Measurements from ENCODE around the gene HMGB4. TPM values are rescaled to one million over a fixed set of nuclear protein-coding genes. Genes with fewer than 3 reads are reported as not detected.

HMGB4 gene
- total RNA-seq, 1 experiment from 2014 or later, result not detected

GRCh38 chr1:33848205-33848937 is 15.5 kb upstream of the HMGB4 start:
- POLR2A ChIA-PET, result no interaction called here
- Mint-ChIP-seq H3K27ac (ENCODE audit: low read depth, unreplicated experiment) (no peak overlapping the region), H3K27me3 (ENCODE audit: insufficient read depth, unreplicated experiment) (no peaks in the 10 kb centered on the region), H3K4me1 (ENCODE audit: insufficient read depth, unreplicated experiment) (no peaks in the 10 kb centered on the region), H3K9me3 (ENCODE audit: unreplicated experiment) (peaks cover 8% of the 10 kb centered on the region), H3K4me3 (ENCODE audit: unreplicated experiment) (no peak overlapping the region), H3K36me3 (ENCODE audit: insufficient read depth, unreplicated experiment) (no peaks in the 10 kb centered on the region)
- no peak for TF ChIP-seq CTCF (IDR thresholded peaks at IDR 0.05; ENCODE audit: unreplicated experiment)
- DNase-seq (ENCODE audit: unreplicated experiment), result no peak
- intact Hi-C loops (cut with micrococcal nuclease), result no loop called here
- BruUV-seq (replicated peaks), result no TSS peak
- CTCF ChIA-PET, result interaction anchor here (0.6 kb wide), 1 partner anchor 879 kb away, joined by 3 read pairs; no protein-coding TSS in a partner anchor

GRCh38 chr1:33849211-33849610 is 14.7 kb upstream of the HMGB4 start:
- Mint-ChIP-seq H3K27ac (ENCODE audit: low read depth, unreplicated experiment) (no peak overlapping the region), H3K4me1 (ENCODE audit: insufficient read depth, unreplicated experiment) (no peaks in the 10 kb centered on the region), H3K9me3 (ENCODE audit: unreplicated experiment) (peaks cover 8% of the 10 kb centered on the region), H3K27me3 (ENCODE audit: insufficient read depth, unreplicated experiment) (no peaks in the 10 kb centered on the region), H3K4me3 (ENCODE audit: unreplicated experiment) (no peak overlapping the region), H3K36me3 (ENCODE audit: insufficient read depth, unreplicated experiment) (no peaks in the 10 kb centered on the region)
- ChIA-PET POLR2A (no interaction called here), CTCF (interaction anchor here (0.7 kb wide), 1 partner anchor 57 kb away, joined by 3 read pairs; no protein-coding TSS in a partner anchor)
- no peak for TF ChIP-seq CTCF (IDR thresholded peaks at IDR 0.05; ENCODE audit: unreplicated experiment)
- no peak for DNase-seq (ENCODE audit: unreplicated experiment)
- intact Hi-C loops (cut with micrococcal nuclease), result no loop called here
- no TSS peak for BruUV-seq (replicated peaks)

GRCh38 chr1:33850481-33850880 is 13.4 kb upstream of the HMGB4 start:
- H3K27ac Mint-ChIP-seq (ENCODE audit: low read depth, unreplicated experiment), result no peak overlapping the region
- peaks cover 8% of the 10 kb centered on the region for H3K9me3 Mint-ChIP-seq (ENCODE audit: unreplicated experiment)
- no peak for TF ChIP-seq CTCF (IDR thresholded peaks at IDR 0.05; ENCODE audit: unreplicated experiment)
- H3K36me3 Mint-ChIP-seq (ENCODE audit: insufficient read depth, unreplicated experiment), result no peaks in the 10 kb centered on the region
- no TSS peak for BruUV-seq (replicated peaks)
- CTCF ChIA-PET, result no interaction called here
- H3K4me3 Mint-ChIP-seq (ENCODE audit: unreplicated experiment), result no peak overlapping the region
- no peak for DNase-seq (ENCODE audit: unreplicated experiment)
- H3K27me3 Mint-ChIP-seq (ENCODE audit: insufficient read depth, unreplicated experiment), result no peaks in the 10 kb centered on the region
- POLR2A ChIA-PET, result no interaction called here
- no peaks in the 10 kb centered on the region for H3K4me1 Mint-ChIP-seq (ENCODE audit: insufficient read depth, unreplicated experiment)
- intact Hi-C loops (cut with micrococcal nuclease), result no loop called here

- no peaks in the 10 kb centered on the region for H3K4me1 Mint-ChIP-seq (ENCODE audit: insufficient read depth, unreplicated experiment)
- no peaks in the 10 kb centered on the region for H3K27me3 Mint-ChIP-seq (ENCODE audit: insufficient read depth, unreplicated experiment)
- DNase-seq (ENCODE audit: unreplicated experiment), result no peak
- H3K4me3 Mint-ChIP-seq (ENCODE audit: unreplicated experiment), result no peak overlapping the region
- H3K27ac Mint-ChIP-seq (ENCODE audit: low read depth, unreplicated experiment), result no peak overlapping the region
- no peak for TF ChIP-seq CTCF (IDR thresholded peaks at IDR 0.05; ENCODE audit: unreplicated experiment)
- CTCF ChIA-PET, result interaction anchor here (0.7 kb wide), 1 partner anchor 217 kb away, joined by 3 read pairs; no protein-coding TSS in a partner anchor
- intact Hi-C loops (cut with micrococcal nuclease), result no loop called here
- BruUV-seq (replicated peaks), result no TSS peak
- H3K36me3 Mint-ChIP-seq (ENCODE audit: insufficient read depth, unreplicated experiment), result no peaks in the 10 kb centered on the region
- peaks cover 8% of the 10 kb centered on the region for H3K9me3 Mint-ChIP-seq (ENCODE audit: unreplicated experiment)
- POLR2A ChIA-PET, result no interaction called here
Measured at GRCh38 chr1:33852711-33853110, 11.2 kb upstream of the HMGB4 start.

All from MCF 10A (cell line).